Activated CD4-positive, alpha-beta memory T cell treated with anti-CD3 and anti-CD28 coated beads for 36 hours (primary cell): ENCODE results near the gene PPFIA1. TPM values are rescaled to one million over a fixed set of nuclear protein-coding genes. Genes with fewer than 3 reads are reported as not detected.

Experiments used
- CTCF ChIA-PET: fragments of 350-600 bp; sonication (Branson Sonifier 250); formaldehyde crosslinking; loops from one replicate; lab custom pipeline; 2021; ENCODE audit warnings: antibody characterized with exemption, inconsistent platforms; lab: Charles Lee
- POLR2A ChIA-PET: fragments of 350-600 bp; sonication (Branson Sonifier 250); formaldehyde crosslinking; loops from one replicate; lab custom pipeline; 2021; ENCODE audit warnings: antibody characterized with exemption; lab: Charles Lee
- DNase-seq: peaks from one replicate; pipeline ENCODE4 v3.0.0-alpha.2; 2020
- H3K27ac Mint-ChIP-seq: one replicate; pipeline ENCODE4 v1.8.0; 2021; ENCODE audit warnings: mixed read lengths
- H3K27me3 Mint-ChIP-seq: one replicate; pipeline ENCODE4 v1.8.0; 2021; ENCODE audit warnings: mixed read lengths
- H3K36me3 Mint-ChIP-seq: one replicate; pipeline ENCODE4 v1.8.0; 2021; ENCODE audit warnings: mixed read lengths
- H3K4me1 Mint-ChIP-seq: one replicate; pipeline ENCODE4 v1.8.0; 2021; ENCODE audit warnings: low read depth, mixed read lengths
- H3K4me3 Mint-ChIP-seq: one replicate; pipeline ENCODE4 v1.8.0; 2021; ENCODE audit warnings: mild to moderate bottlenecking, mixed read lengths
- H3K9me3 Mint-ChIP-seq: one replicate; pipeline ENCODE4 v1.8.0; 2021; ENCODE audit warnings: mixed read lengths
- intact Hi-C: fragments of 100-400 bp; cut with micrococcal nuclease; formaldehyde crosslinking; loops from one replicate; pipeline ENCODE4 v1.15.1; 2023
- microRNA-seq: library from miRNA; unstranded; fragments of <30 nt; microRNA quantifications from one replicate; pipeline ENCODE4 v1.2.0, GENCODE V29; 2022; ENCODE audit warnings: borderline number of aligned reads, borderline microRNAs expressed, borderline replicate concordance
- total RNA-seq, 2 experiments: library from RNA; stranded (reverse); gene quantifications; one replicate each; pipeline ENCODE4 v1.2.3, GENCODE V29; 2021

The PPFIA1 gene
- total RNA-seq, 2 experiments from 2014 or later, result 23.1 to 26.7 TPM

- intact Hi-C loops, result no loop called here
- no peaks in the 10 kb centered on the region for H3K9me3 Mint-ChIP-seq
- H3K4me1 Mint-ChIP-seq, result peaks cover under 1% of the 10 kb centered on the region
- POLR2A ChIA-PET, result no interaction called here
- DNase-seq, result no peak
- H3K27me3 Mint-ChIP-seq, result no peaks in the 10 kb centered on the region
- H3K36me3 Mint-ChIP-seq, result peaks cover 33% of the 10 kb centered on the region
- H3K27ac Mint-ChIP-seq, result no peak overlapping the region
- CTCF ChIA-PET, result no interaction called here
- H3K4me3 Mint-ChIP-seq, result no peak overlapping the region
Measured at GRCh38 chr11:70429428-70429705, 158.9 kb downstream of the PPFIA1 start.

DNA sequence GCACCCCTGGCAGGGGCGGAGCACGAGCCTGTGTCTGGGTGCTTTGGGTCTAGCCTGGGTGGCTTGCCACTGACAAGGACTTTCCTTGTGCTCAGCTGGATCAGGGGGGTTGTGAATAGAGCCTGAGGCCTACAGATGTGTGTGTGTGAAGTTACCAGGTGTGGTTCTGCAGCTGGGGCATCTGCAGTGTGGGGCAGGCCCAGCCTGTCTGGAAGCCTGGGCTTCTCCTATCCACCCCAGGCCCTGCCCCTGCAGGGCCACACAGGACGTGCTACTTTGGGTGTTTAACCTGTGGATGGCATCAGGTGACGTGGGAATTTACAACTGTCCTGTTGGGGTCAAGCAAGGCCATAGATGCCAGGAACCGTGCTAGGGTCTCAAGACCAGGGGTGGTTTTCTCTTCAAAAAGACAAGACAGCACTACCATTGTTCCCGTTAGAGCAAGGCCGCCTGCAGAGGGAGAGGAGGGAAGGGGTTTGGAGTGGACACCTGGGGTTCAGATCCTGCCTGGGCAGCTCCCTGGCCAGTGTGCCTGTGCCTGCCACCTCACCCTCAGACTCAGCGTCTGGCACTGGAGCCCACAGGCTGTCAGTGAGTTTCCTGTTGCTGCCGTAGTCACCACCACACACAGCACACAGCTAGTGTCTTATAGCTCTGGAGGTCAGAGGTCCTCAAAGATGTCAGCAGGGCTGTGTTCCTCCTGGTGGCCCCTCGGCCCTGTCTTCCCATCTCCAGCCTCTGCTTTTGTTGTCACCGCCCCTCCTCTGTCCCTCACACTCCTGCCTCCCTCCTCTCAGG lies 159.4 kb downstream of the PPFIA1 start:
- intact Hi-C loops, result no loop called here
- Mint-ChIP-seq H3K4me1 (no peaks in the 10 kb centered on the region), H3K36me3 (peaks cover 35% of the 10 kb centered on the region), H3K27ac (no peak overlapping the region), H3K27me3 (no peaks in the 10 kb centered on the region), H3K4me3 (no peak overlapping the region), H3K9me3 (no peaks in the 10 kb centered on the region)
- DNase-seq, result no peak
- CTCF ChIA-PET, result interaction anchor here (0.6 to 0.9 kb wide), 2 partner anchors 36 to 39 kb away, joined by 3 read pairs; no protein-coding TSS in a partner anchor
- POLR2A ChIA-PET, result no interaction called here

GRCh38 chr11:70430671-70431574 lies 160.4 kb downstream of the PPFIA1 start:
- CTCF ChIA-PET, result interaction anchor here (0.9 kb wide), 1 partner anchor 35 kb away, joined by 3 read pairs; no protein-coding TSS in a partner anchor
- Mint-ChIP-seq H3K4me3 (no peak overlapping the region), H3K36me3 (peaks cover 36% of the 10 kb centered on the region), H3K27me3 (no peaks in the 10 kb centered on the region), H3K9me3 (no peaks in the 10 kb centered on the region), H3K4me1 (no peaks in the 10 kb centered on the region), H3K27ac (no peak overlapping the region)
- POLR2A ChIA-PET, result no interaction called here
- no peak for DNase-seq
- intact Hi-C loops, result no loop called here

DNA sequence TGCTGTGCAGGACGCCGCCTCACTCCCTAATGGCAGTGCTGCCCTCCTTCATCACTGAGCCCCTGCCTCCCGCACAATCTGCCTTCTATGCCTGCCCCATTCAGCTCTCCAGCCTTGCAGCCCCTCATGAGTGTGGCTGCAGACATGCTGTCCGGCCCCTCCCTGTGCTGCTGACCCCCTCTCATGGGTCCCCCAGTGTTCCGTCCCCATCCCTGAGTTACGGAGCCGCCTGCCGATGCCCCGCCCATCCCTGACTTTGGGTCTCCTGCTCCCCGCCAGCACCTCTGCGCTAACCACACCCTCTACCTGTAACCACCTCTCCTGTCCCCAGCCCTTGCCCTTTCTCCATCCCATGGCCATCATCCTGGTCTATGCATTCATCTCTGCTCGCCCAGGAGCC lies 161.1 kb downstream of the PPFIA1 start:
- H3K9me3 Mint-ChIP-seq, result no peaks in the 10 kb centered on the region
- intact Hi-C loops, result no loop called here
- CTCF ChIA-PET, result no interaction called here
- H3K36me3 Mint-ChIP-seq, result peaks cover 39% of the 10 kb centered on the region
- POLR2A ChIA-PET, result no interaction called here
- H3K4me1 Mint-ChIP-seq, result no peaks in the 10 kb centered on the region
- H3K4me3 Mint-ChIP-seq, result no peak overlapping the region
- DNase-seq, result no peak
- no peak overlapping the region for H3K27ac Mint-ChIP-seq
- H3K27me3 Mint-ChIP-seq, result no peaks in the 10 kb centered on the region

DNA sequence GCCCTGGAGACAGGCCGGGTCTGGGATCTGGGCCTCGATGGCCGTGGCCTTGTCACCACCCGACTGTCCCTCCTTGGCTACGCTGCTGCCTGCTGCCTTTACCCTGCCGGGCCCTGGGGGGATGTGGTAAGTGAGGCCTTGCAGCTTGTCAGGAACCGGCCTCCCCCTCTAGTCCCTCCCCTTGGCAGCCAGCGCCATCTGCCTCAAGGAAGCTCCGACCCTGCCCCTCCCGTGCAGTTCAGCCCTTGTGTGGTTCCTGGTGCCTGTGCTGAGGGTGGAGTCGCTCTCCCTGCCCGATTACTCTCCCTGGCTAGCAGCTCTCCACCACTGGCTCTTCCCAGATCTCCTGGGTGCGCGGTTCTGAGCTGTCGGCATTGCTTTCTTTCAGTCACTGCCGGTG lies 161.6 kb downstream of the PPFIA1 start:
- no peak for DNase-seq
- Mint-ChIP-seq H3K4me3 (no peak overlapping the region), H3K36me3 (peaks cover 39% of the 10 kb centered on the region), H3K9me3 (no peaks in the 10 kb centered on the region), H3K27ac (no peak overlapping the region), H3K4me1 (no peaks in the 10 kb centered on the region), H3K27me3 (no peaks in the 10 kb centered on the region)
- CTCF ChIA-PET, result no interaction called here
- POLR2A ChIA-PET, result no interaction called here
- intact Hi-C loops, result no loop called here

DNA sequence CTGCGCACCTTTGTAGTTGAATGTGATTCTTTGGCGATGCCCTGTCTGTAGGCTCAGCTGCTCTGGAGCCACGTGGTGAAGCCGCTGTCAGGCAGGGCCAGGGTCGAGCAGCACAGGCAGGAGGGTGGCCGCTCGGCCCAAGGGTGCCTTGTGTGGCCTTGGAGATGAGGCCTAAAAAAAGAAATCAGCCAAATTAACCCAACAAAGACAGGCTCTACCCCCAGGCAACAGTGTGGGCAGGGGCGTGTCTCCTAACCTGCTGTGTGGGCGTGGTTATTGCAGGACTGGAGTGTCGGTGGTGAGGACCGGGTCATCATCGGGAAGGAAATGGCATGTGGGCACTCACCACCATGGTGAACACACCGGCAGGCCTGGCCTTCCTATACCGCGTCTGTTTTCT lies 162.1 kb downstream of the PPFIA1 start:
- H3K4me1 Mint-ChIP-seq, result no peaks in the 10 kb centered on the region
- intact Hi-C loops, result no loop called here
- H3K4me3 Mint-ChIP-seq, result no peak overlapping the region
- no peaks in the 10 kb centered on the region for H3K9me3 Mint-ChIP-seq
- H3K36me3 Mint-ChIP-seq, result peaks cover 39% of the 10 kb centered on the region
- no peak overlapping the region for H3K27ac Mint-ChIP-seq
- no peaks in the 10 kb centered on the region for H3K27me3 Mint-ChIP-seq
- DNase-seq, result no peak
- ChIA-PET CTCF (no interaction called here), POLR2A (no interaction called here)

GRCh38 chr11:70433038-70433437 lies 162.5 kb downstream of the PPFIA1 start:
- Mint-ChIP-seq H3K27me3 (no peaks in the 10 kb centered on the region), H3K27ac (no peak overlapping the region), H3K36me3 (peaks cover 38% of the 10 kb centered on the region), H3K4me3 (no peak overlapping the region), H3K9me3 (no peaks in the 10 kb centered on the region), H3K4me1 (no peaks in the 10 kb centered on the region)
- intact Hi-C loops, result no loop called here
- no peak for DNase-seq
- CTCF ChIA-PET, result no interaction called here
- POLR2A ChIA-PET, result no interaction called here

DNA sequence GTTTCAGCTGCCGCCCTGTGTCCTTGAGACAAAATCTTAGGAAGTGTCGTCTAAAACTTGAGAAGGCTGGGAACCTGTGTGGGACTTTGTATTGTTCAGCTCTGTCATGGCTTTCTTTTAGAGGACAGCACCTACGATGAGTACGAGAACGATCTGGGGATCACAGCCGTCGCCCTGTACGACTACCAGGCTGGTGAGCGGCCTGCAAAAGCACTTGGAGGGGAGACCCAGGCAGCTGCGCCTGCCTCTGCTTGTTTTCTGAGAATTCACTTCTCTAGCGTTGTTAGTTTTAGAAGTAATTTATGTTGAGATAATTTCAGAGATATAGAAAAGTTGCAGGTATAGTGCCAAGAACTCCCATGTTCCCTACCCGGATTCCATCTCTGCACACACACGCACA lies 163.0 kb downstream of the PPFIA1 start:
- no peak overlapping the region for H3K4me3 Mint-ChIP-seq
- no peak overlapping the region for H3K27ac Mint-ChIP-seq
- peaks cover 38% of the 10 kb centered on the region for H3K36me3 Mint-ChIP-seq
- ChIA-PET POLR2A (no interaction called here), CTCF (no interaction called here)
- no peaks in the 10 kb centered on the region for H3K9me3 Mint-ChIP-seq
- no peaks in the 10 kb centered on the region for H3K27me3 Mint-ChIP-seq
- intact Hi-C loops, result no loop called here
- no peak for DNase-seq
- H3K4me1 Mint-ChIP-seq, result no peaks in the 10 kb centered on the region

Small RNAs within 50 kb of the gene (microRNA-seq; reads per million reads assigned to microRNA genes)
- 16.5 reads per million, percentile 42 among the genes with 10 or more reads in this experiment for gene MIR548K

Other genes starting within 250 kb of the PPFIA1 start
- gene ANO1, start 192.4 kb upstream of the PPFIA1 start, total RNA-seq, result not detected
- gene FADD, start 67.4 kb upstream of the PPFIA1 start, total RNA-seq, result 10 to 100 TPM; 31.8 to 33.9 TPM
- 10 to 100 TPM; 49.6 to 52.6 TPM for gene CTTN, start 127.8 kb downstream of the PPFIA1 start, total RNA-seq